GM21526 (cell line): ENCODE measurements around the gene TSACC.
A peak's percentile ranks its signal among the peaks of the same experiment; 100 is the strongest.
"Not testable (repeated sequence)": the region's sequence is repeated elsewhere in the genome, so short reads cannot be mapped to it uniquely, and the experiment has no call there.

Experiments
- ATAC-seq: cut with Tn5 transposase; IDR thresholded peaks from one replicate; pipeline ENCODE4 v1.9.1; 2021; ENCODE audit warnings: moderate library complexity; ENCODE audit not compliant: unreplicated experiment, low FRiP score

TSACC gene

DNA sequence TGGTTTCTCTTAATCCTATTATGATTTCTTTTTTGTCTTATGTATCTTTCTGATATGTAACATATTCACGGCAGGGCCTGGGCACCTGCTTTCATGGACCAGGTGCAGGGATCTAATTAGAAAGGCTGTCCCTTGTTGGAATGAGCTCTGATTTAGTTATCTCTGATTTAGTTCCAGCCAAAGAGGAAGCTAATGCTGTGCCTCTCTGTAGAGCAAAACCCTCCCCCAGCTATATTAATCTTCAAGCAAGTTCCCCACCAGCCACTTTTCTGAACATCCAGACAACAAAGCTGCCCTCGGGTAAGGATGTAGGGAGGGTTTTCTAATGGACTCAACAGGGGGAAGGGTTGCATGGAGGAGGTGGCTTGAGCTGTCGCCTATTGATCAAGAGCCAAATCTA, 6.1 kb downstream of the TSACC start:
- no peak for ATAC-seq

DNA sequence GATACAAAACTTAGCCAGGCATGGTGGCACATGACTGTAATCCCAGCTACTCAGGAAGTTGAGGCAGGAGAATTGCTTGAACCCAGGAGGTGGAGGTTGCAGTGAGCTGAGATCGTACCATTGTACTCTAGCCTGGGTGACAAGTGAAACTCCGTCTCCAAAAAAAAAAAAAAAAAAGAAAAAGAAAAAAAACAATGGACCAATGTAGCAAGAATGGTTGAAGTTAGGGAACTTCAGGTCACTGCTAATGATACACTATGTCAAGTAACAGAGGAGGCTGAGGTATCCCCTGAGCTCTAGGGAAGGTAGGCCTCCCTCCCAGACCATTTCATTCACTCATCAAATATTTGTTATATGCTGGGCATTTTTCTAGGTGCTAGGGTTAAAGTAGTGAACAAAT, 7.7 kb downstream of the TSACC start:
- ATAC-seq, result not testable (repeated sequence)

DNA sequence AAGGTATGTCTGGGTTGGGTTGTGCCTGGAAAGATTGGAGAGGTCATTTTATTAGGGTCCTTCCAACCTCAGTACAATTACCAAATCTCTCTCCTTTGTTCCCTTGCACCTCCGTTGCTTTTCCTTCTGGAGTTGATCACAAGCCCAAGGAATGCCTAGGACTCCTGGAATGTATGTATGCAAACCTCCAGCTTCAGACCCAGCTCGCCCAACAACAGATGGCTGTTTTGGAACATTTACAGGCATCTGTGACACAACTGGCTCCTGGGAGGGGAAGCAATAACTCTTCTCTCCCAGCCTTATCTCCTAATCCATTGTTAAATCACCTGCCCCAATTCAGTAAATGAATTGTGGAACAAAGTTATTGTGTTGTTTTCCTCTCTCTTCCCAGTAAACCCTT, 8.3 kb downstream of the TSACC start:
- ATAC-seq, result no peak

DNA sequence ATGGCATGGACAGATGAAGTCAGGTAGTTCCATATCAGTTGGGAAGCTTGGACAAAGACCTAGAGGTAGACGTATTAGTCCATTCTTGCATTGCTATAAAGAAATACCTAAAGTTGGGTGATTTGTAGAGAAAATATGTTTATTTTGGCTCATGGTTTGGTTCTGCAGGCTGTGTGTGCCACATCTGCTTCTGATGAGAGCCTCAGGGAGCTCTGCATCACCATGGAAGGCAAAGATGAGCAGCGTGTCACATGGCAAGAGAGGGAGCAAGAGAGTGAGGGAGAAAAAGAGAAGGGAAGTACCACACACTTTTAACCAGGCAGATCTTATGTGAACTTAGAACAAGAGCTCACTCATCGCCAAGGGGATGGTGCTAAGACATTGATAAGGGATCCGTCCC, 9.0 kb downstream of the TSACC start:
- ATAC-seq, result no peak

DNA sequence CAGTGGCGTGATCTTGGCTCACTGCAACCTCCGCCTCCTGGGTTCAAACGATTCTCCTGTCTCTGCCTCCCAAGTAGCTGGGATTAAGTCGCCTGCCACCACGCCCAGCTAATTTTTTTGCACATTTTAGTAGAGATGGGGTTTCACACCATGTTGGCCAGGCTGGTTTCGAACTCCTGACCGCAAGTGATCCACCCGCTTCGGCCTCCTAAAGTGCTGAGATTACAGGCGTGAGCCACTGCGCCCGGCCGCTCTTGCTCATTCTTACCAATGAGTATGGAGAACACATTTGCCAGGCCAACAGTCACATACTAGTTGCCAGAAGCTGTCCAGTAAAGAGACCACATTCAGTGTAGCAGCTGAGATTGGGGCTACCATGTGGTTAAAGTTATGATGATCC, 14.2 kb downstream of the TSACC start:
- not testable (repeated sequence) for ATAC-seq

DNA sequence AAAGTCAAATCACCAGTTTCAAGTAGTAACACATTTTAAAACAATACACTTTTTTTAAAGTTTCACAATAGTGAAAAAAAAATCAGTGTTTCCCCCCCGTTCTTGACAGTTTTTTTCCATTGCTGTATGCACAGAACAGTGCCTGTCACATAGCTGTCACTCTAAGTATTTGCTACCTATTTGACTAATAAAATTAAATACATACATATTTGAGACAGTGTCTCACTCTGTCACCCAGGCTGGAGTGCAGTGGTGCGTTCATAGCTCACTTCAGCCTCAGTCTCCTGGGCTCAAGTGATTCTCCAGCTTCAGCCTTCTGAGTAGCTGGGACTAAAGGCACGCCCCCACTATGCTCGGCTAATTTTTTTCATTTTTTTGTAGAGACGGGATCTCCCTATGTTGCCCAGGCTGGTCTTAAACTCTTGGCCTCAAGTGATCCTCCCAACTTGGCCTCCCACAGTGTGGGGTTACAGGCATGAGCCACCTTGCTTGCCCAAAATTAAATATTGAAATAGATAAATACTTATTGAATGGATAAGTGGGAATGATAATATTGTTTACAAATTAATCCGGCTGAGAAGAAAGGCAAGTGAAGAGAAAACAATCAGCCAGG, 18.0 kb downstream of the TSACC start:
- no peak for ATAC-seq

DNA sequence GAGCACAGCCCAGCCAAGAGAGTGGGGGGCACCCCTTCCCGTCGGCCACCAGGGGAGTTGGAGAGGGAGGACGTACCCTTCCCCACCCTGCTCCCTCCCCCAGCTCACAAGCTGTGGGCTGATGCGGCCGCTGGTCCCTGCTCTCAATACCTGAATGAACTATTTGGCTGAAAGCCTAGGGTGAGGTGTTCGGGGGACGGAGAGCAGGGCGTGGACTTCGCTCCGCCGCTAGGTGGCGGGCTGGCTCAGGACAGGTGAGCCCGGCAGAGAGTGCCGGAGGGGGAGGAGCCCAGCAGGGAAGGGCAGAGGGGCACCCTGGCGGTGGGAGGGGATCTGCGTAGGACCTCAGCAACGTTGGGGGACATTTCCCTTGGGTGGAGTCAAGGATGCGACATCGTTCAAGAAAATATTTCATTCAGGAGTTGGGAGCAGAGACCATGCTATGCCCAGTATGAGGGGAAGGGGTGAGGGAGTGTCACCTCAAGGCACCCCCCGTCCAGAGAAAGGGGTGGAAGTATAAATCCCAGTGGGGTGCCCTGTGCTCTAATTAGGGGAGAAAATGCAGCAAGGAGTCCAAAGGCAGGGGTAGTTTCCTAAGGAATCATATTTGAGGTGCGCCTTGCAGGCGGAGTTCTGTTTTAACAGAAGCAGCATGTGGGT, 18.7 kb downstream of the TSACC start:
- ATAC-seq, result peak; percentile 55

DNA sequence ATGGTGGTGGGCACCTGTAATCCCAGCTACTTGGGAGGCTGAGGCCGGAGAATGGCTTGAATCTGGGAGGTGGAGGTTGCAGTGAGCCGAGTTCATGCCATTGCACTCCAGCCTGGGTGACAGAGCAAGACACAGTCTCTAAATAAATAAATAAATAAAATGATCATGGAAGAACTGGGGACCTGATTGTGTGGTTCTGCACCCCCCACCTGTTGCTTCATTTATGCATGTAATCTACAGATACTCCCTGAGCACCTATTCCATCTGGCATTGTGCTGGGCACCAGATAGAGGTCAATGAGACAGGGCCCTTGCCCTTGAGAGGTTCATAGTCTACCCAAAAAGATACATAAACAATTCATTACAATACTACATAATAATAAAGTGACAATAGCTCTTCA, 19.7 kb downstream of the TSACC start:
- no peak for ATAC-seq

DNA sequence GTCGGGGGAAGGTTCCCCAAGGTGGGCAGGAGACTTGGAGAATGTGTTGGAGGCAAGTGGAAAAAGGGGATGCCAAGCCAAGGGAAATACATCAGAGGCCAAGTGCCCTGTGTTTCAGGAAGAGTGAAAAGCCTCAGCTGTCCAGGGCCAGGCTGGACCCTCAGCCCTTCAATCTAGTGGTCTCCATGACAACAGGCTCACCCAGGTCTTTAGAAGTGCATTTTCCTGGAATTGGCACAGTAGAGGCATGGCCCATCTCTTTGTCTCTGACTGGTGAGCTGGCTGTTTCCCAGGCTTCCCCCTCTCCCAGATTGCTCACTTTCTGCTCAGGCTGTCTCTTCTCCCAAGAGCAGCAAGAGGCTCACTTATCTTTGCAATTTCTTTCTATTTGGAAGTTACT, 20.3 kb downstream of the TSACC start:
- no peak for ATAC-seq

DNA sequence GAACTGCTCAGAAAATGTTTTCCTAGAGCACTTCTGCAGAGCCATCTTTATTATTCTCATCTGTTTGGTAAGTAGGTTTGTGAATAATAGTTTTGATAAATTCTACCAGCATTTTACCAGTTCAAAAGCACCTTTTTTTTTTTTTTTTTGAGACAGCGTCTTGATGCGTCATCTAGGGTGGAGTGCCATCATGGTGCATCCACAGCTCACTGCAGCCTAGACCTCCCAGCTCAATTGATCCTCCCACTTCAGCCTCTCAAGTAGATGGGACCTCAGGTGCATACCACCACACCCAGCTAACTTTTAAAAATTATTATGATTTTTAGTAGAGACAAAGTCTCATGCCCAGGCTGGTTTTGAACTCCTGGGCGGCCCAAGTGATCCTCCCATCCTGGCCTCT, 20.9 kb downstream of the TSACC start:
- ATAC-seq, result no peak

DNA sequence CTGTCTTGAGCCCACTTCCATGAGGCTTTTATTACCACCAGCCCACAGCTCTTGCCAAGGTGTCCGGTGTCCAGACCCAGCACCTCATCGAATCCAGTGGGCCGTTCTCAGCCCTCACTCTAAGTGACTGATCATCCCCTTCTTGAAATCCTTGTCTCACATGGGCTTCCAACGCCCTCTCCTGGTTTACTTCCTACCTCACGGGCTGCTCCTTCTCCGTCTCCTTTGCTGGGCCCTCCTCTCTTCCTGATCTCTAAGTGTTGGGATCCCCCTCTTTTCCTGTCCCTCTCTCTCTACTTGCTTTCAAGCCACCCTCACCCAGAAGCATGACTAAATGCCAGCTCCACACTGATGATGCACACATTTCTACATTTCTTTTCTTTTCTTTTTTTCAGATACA, 21.6 kb downstream of the TSACC start:
- no peak for ATAC-seq

DNA sequence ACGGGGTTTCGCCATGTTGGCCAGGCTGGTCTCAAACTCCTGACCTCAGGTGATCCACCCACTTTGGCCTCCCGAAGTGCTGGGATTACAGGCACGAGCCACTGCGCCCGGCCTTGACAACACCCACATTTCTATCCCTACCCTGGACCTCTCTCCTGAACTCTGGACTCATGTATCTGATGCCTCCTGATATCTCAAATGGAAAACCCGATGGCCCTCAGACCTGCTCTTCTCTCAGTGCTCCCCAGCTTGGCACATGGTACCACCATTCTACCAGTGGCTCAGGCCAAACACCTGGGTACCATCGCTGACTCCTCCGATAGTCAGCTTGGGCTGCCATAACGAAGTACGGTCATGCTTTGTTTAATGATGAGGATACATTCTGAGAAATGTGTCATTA, 22.2 kb downstream of the TSACC start:
- no peak for ATAC-seq

DNA sequence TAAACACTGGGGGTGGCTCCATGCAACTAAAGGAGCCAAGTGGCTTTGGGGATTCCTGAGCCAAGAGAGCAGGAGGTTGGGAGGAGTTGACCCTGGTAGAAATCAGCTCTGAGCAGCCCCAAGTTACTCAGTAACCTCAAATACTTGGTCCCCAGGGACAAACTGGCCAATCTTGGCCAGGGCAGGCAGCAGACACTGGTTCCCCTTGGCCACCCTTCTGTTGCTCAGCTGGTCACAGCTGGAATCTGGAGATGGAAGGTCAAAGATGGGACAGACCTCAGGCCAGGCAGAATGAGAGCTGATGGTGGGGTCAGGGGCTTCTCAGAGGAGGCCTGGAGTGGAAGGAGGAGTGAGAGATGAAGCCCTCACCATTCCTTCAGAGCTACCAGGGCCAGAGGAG, 27.4 kb downstream of the TSACC start:
- ATAC-seq, result no peak

DNA sequence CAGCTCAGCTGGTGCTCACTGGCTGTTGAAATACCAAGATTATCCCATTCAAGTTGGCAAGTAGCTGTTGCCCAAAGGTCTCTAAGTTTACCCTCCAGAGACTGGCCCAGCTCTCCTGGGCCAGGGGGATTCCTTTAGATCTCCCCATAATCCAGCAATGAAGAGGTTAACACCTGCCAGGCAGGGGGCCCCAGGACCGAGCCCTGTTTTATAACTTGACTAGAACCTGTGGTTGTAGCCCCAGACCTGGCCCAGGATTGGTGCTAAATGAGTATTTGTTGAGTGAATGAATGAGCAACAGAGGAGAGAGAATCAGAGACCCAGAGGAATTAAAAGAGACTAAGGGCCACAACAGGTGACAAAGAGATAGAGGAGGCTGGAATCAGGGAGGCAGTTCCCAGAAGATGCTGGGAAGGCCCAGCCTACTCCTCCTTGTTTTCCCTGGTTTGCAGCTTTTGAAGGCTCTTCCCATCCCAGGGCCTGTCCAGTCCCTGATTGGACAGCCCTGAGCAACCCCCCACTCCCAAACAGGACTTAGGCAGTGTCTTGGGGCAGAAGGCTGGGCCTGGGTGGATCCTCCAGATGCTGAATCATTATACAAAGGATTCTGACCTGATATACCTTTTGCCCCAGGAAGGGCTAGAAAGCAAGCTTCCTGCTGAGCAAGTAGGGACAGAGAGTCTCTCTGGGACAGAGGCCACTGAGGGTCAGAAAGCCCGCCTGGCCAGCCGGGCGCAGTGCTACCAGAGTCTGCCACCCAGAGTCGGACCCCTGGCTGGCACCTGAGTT, 28.2 kb downstream of the TSACC start:
- no peak for ATAC-seq

DNA sequence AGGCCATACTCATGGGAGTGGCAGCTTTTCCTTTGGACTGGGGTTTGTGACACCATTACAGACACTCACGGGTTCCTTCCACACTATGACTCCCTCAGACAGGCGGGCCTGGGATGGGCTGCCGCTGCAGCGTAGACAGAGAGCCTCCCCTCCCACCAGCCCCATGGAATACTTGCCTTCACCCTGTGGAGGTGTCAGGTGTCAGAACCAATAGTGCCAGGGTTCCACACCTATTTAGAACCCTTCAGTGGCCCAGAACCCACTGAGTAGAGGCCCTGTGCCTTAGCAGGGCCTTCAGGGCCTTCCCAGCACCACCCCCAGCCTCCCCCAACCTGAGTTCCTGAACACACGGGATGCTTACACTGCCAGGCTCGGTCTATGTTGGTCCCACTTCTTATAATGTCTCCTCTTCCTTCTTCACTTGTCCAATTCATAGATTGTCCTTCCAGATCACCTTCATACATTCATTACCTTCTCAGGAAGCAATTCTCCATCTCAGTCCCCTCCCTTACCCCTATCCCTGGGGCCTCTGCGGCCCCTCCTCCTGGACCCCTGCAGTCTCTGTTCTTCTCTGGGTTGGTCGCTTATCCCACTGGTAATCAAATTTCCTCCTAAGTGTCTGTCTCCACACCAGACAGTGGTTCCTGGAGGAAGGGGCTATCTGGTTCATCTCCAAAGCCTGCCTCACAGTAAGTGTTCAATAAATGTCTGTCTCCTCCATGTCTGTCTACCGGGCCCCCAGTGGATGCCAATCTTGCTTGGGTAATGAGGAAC, 29.2 kb downstream of the TSACC start:
- no peak for ATAC-seq

DNA sequence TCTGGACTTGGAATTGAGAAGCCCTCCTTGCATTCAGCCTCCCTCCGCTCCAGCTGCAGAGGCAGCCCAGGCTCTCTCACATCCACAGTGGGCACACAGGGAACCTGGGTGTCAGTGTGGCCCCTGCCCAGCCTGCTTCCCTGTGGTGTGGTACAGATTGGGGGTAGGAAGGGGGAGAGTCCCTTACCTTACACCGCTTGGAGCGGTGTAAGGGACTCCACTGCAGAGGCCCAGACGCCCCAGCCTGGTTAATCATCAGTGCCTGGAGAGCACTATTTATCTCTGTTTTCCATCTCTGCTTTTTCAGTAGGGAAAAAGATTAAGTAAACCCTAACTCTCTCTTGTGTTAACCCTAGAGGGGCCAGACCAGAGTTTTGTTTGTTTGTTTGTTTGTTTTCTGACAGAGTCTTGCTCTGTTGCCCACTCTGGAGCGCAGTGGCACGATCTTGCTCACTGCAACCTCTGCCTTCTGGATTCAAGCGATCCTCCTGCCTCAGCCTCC, 29.9 kb downstream of the TSACC start:
- no peak for ATAC-seq

DNA sequence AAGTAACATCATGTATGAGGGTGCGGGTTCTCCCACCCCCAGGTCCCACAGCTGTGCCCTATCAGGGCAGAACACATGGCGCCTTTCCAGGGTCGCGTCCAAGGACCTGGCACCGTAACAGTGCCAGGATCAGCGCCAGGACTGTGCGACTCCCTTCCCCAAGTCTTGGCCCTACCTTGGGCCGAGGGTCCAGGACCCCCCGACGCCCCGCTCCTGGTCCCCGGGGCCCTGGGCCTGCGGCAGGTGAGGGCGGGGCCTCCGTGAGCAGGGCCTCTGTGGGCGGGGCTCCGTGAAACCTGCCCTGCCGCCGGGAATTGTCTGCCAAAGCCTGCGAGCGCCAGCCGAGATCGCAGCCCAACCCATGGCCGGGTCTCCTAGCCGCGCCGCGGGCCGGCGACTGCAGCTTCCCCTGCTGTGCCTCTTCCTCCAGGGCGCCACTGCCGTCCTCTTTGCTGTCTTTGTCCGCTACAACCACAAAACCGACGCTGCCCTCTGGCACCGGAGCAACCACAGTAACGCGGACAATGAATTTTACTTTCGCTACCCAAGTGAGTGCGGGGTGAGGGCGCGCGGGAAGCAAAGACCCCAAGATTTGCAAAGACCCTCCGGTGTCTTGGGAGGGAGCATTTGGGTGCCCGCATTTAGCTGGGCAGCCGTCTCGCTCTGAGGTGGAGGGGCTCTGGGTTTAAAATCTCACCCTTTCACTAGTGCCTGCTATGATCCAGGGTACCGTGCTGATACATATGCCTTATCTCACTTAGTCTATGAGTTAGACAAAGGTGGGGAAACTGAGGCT, 30.8 kb downstream of the TSACC start, which contains the start of gene RHBG:
RHBG (plus strand) TSS at position 323 of the 796 bp plus-strand sequence; CDS start at position 362, 39 bp downstream.
- no peak for ATAC-seq

DNA sequence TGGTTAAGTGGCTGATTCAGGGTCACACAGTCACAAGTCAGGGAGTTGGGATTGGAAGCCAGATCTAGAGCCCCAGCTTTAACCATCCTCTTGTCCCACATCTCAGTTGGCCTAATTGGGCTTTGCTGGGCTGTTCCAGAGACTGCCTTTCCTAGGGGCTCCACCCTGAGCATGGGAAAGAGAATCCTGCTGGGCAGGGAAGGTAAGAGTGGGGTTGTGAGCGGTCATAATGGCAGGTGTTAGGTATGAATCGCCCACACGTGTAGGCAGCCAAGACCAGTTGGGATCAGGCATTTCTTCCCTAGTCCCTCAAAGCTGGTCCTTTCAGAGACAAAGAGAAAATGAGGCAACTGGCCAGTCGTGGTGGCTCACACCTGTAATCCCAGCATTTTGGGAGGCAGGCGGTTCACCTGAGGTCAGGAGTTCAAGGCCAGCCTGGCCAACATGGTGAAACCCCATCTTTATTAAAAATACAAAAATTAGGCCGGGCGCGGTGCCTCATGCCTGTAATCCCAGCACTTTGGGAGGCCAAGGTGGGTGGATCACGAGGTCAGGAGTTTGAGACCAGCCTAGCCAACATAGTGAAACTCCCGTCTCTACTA, 31.5 kb downstream of the TSACC start:
- not testable (repeated sequence) for ATAC-seq

DNA sequence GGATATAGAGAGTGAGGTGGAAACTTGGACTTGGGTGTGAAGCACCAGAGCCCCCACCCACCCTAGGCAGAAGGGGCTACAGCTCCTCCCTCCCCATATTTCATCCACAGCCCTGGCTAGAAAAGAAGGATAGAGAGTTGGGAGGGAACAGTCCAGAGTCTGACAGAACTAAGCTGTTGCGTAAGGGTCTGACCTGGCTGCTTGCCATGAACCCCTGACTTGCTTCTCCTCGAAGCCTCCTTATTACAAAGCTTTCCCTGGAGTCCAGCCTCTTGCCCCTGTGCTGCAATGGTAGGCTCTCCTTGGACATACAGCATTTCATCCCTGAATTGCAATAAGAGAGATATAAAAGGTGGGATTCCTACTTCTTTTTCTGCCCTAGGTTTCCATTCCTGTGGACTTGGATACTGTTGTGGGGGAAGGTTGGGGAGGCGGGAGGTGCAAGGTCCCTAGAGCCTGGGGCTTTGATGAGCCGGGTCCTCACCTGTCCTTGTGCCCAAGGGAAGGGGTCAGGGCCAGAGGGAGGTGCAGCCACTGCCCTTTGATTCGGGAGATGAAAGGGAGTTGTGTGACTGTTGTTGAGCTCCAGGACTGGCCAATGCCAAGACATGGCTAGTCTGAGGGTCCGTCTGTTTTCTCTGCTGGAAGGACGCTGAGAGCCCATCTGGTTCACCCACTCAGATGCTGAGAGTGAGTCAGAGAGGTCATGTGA, 33.4 kb downstream of the TSACC start:
- no peak for ATAC-seq
